Caco-2 (cell line): Measurements from ENCODE around the gene KRTAP3-2. TPM values are rescaled to one million over a fixed set of nuclear protein-coding genes. Genes with fewer than 3 reads are reported as not detected.

ENCODE experiments used
- BruUV-seq: library from RNA; stranded (reverse); fragments of 400-500 nt; replicated peaks from 2 replicates; lab custom pipeline; 2021; lab: Mats Ljungman, UMichigan
- CTCF ChIA-PET: fragments of 300-600 bp; sonication (Branson Sonifier 250); formaldehyde crosslinking; loops from one replicate; lab custom pipeline; 2022; ENCODE audit warnings: antibody characterized with exemption; lab: Charles Lee
- POLR2A ChIA-PET: fragments of 300-600 bp; sonication (Branson Sonifier 250); formaldehyde crosslinking; loops from one replicate; lab custom pipeline; 2022; ENCODE audit warnings: antibody characterized with exemption; lab: Charles Lee
- DNase-seq, 2 experiments: peaks; one replicate each; pipeline versions ENCODE4 v3.0.0 to v3.0.0-alpha.2; 2020 to 2022
- H3K27me3 ChIP-seq: replicated peaks from 2 replicates; pipeline ENCODE4 v1.6.0; 2011; ENCODE audit warnings: low read length; ENCODE audit not compliant: control insufficient read depth, insufficient read depth
- H3K36me3 ChIP-seq: 2 replicates; pipeline ENCODE4 v1.5.1; 2011; ENCODE audit warnings: low read length; ENCODE audit not compliant: control insufficient read depth, insufficient read depth
- H3K4me1 ChIP-seq: fragments of 250-450 bp; sonication (Bioruptor Pico); 2 replicates; pipeline ENCODE4 v1.5.1; 2020; ENCODE audit warnings: mild to moderate bottlenecking
- H3K4me3 ChIP-seq: 2 replicates; pipeline ENCODE4 v1.5.1; 2011; ENCODE audit warnings: low read depth, mild to moderate bottlenecking, control low read depth, low read length
- H3K9me3 ChIP-seq: fragments of 250-450 bp; sonication (Bioruptor Pico); 2 replicates; pipeline ENCODE4 v1.5.1; 2020; ENCODE audit warnings: mild to moderate bottlenecking, moderate library complexity
- H3K27ac Mint-ChIP-seq: one replicate; pipeline ENCODE4 v1.8.0; 2022; ENCODE audit warnings: mixed read lengths; ENCODE audit not compliant: unreplicated experiment
- H3K27me3 Mint-ChIP-seq: one replicate; pipeline ENCODE4 v1.8.0; 2022; ENCODE audit warnings: mixed read lengths; ENCODE audit not compliant: insufficient read depth, unreplicated experiment
- H3K36me3 Mint-ChIP-seq: one replicate; pipeline ENCODE4 v1.8.0; 2022; ENCODE audit warnings: mild to moderate bottlenecking, mixed read lengths; ENCODE audit not compliant: insufficient read depth, unreplicated experiment
- H3K4me1 Mint-ChIP-seq: one replicate; pipeline ENCODE4 v1.8.0; 2022; ENCODE audit warnings: low read depth, mixed read lengths; ENCODE audit not compliant: unreplicated experiment
- H3K4me3 Mint-ChIP-seq: one replicate; pipeline ENCODE4 v1.8.0; 2022; ENCODE audit warnings: mild to moderate bottlenecking, moderate library complexity, mixed read lengths; ENCODE audit not compliant: unreplicated experiment
- H3K9me3 Mint-ChIP-seq: one replicate; pipeline ENCODE4 v1.8.0; 2022; ENCODE audit warnings: mixed read lengths; ENCODE audit not compliant: unreplicated experiment
- CTCF ChIP-seq, 2 experiments: fragments of 200-600 bp in 1 of 2; IDR thresholded peaks; 1 replicate in 1 of 2; 2 replicates in 1 of 2; pipeline versions ENCODE4 v1.5.1 to v1.8.0; 2011 to 2022; ENCODE audit warnings: antibody characterized with exemption in 1 of 2, control low read depth in 1 of 2, inconsistent platforms in 1 of 2, low read depth in 1 of 2, low read length in 1 of 2, mild to moderate bottlenecking in 1 of 2, moderate library complexity in 1 of 2; ENCODE audit not compliant: insufficient read depth in 1 of 2, severe bottlenecking in 1 of 2, unreplicated experiment in 1 of 2
- intact Hi-C: fragments of 100-400 bp; cut with micrococcal nuclease; formaldehyde crosslinking; loops from one replicate; pipeline ENCODE4 v1.10.0; 2022; ENCODE audit not compliant: unreplicated experiment
- total RNA-seq: library from RNA; stranded (reverse); gene quantifications from 2 replicates; pipeline ENCODE4 v1.2.3, GENCODE V29; 2022

Gene KRTAP3-2
- total RNA-seq, 1 experiment from 2014 or later = not detected

GRCh38 chr17:40978575-40979151, 21.0 kb downstream of the KRTAP3-2 start:
- peaks cover 7% of the 10 kb centered on the region for H3K9me3 Mint-ChIP-seq
- no peaks in the 10 kb centered on the region for H3K36me3 Mint-ChIP-seq
- Histone ChIP-seq H3K36me3 (no peaks in the 10 kb centered on the region), H3K4me3 (no peak overlapping the region), H3K9me3 (no peaks in the 10 kb centered on the region), H3K4me1 (peaks cover 7% of the 10 kb centered on the region), H3K27me3 (no peaks in the 10 kb centered on the region)
- TF ChIP-seq CTCF (IDR thresholded peaks at IDR 0.05; ENCODE audit: insufficient read depth in 1 of 2, low read depth in 1 of 2, low read length in 1 of 2, severe bottlenecking in 1 of 2, unreplicated experiment in 1 of 2) = no peak
- H3K27me3 Mint-ChIP-seq = no peaks in the 10 kb centered on the region
- ChIA-PET POLR2A (no interaction called here), CTCF (no interaction called here)
- H3K4me3 Mint-ChIP-seq = no peak overlapping the region
- H3K4me1 Mint-ChIP-seq = peaks cover 6% of the 10 kb centered on the region
- no TSS peak for BruUV-seq
- intact Hi-C loops = no loop called here
- H3K27ac Mint-ChIP-seq = peak overlapping the region; percentile 43
- DNase-seq = no peak

GRCh38 chr17:40975516-40975915, 24.2 kb downstream of the KRTAP3-2 start:
- Mint-ChIP-seq H3K36me3 (no peaks in the 10 kb centered on the region), H3K27ac (no peak overlapping the region), H3K4me3 (no peak overlapping the region), H3K4me1 (peaks cover 6% of the 10 kb centered on the region), H3K27me3 (no peaks in the 10 kb centered on the region), H3K9me3 (peaks cover 7% of the 10 kb centered on the region)
- ChIA-PET CTCF (no interaction called here), POLR2A (no interaction called here)
- DNase-seq = no peak
- Histone ChIP-seq H3K27me3 (no peaks in the 10 kb centered on the region), H3K9me3 (no peaks in the 10 kb centered on the region), H3K4me3 (no peak overlapping the region), H3K4me1 (peaks cover 2% of the 10 kb centered on the region), H3K36me3 (no peaks in the 10 kb centered on the region)
- no TSS peak for BruUV-seq
- intact Hi-C loops = no loop called here
- no peak for TF ChIP-seq CTCF (IDR thresholded peaks at IDR 0.05; ENCODE audit: insufficient read depth in 1 of 2, low read depth in 1 of 2, low read length in 1 of 2, severe bottlenecking in 1 of 2, unreplicated experiment in 1 of 2)

GRCh38 chr17:40974366-40974765, 25.3 kb downstream of the KRTAP3-2 start:
- CTCF ChIA-PET = no interaction called here
- TF ChIP-seq CTCF (IDR thresholded peaks at IDR 0.05; ENCODE audit: insufficient read depth in 1 of 2, low read depth in 1 of 2, low read length in 1 of 2, severe bottlenecking in 1 of 2, unreplicated experiment in 1 of 2) = no peak

More at GRCh38 chr17:40974366-40974765, 25.3 kb downstream of the KRTAP3-2 start:
- H3K27me3 ChIP-seq = no peaks in the 10 kb centered on the region
- H3K36me3 ChIP-seq = no peaks in the 10 kb centered on the region
- H3K27ac Mint-ChIP-seq = no peak overlapping the region
- DNase-seq = no peak
- POLR2A ChIA-PET = no interaction called here
- no TSS peak for BruUV-seq
- no peak overlapping the region for H3K4me3 ChIP-seq
- intact Hi-C loops = no loop called here
- H3K9me3 ChIP-seq = no peaks in the 10 kb centered on the region
- H3K36me3 Mint-ChIP-seq = no peaks in the 10 kb centered on the region
- no peak overlapping the region for H3K4me3 Mint-ChIP-seq
- peaks cover 7% of the 10 kb centered on the region for H3K9me3 Mint-ChIP-seq
- H3K4me1 ChIP-seq = no peaks in the 10 kb centered on the region
- no peaks in the 10 kb centered on the region for H3K27me3 Mint-ChIP-seq
- H3K4me1 Mint-ChIP-seq = peaks cover 6% of the 10 kb centered on the region
